ENCODE data around the gene KIAA1549.
"Not testable (repeated sequence)": the region's sequence is repeated elsewhere in the genome, so short reads cannot be mapped to it uniquely, and the experiment has no call there.

The KIAA1549 gene

DNA sequence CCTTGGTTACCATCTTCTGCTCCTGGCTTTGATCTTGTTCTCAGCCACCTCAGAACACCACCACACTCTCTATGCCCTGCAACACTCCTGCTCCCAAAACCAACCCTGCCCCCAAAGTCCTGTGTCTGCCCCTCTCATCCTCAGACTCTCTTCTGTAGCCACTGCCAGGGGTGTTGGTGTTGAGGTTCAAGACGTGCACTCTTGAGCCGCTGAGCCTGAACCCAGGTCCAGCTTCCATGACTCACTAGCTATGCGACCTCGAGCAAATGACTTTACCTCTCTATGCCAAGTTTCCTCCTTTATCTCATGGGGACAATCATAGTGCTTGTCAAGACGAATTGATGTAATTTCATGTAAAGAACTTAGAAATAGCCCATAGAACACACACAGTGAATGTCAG is 182.4 kb downstream of the KIAA1549 start:
- DNase-seq, result no peak

DNA sequence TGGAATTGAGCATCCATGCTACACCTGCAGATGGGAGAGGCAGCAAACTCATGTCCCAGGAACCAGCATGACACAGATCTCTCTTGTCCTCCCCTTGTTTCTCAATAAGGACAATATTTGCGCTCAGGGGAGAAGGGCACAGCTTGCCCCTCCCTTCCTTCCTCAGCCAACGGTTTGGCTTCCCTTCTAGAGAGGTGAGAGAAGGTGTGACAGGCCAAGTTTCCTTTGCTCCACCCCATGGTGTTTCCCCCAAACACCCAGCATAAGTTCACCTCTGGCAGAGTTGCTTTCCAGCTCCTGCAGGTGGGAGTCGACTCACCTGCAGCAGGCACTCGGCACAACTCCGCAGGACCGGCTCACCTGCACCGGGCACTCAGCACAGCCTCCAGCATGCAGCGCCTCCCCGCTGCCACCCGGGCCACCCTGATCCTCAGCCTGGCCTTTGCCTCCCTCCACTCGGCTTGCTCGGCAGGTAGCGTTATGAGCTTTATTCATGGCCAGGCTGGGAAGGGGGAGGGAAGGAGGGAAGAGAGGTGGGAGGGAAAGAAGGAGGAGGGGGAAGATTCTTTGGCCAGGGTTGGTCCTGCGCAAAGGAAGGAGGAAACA is 183.4 kb downstream of the KIAA1549 start, which contains the start of the genes ATP6V0A4 and TMEM213:
TSS of gene ATP6V0A4 (minus strand) at position 482 of the 606 bp plus-strand sequence. CDS start 26,949 bp downstream, outside the sequence.
TSS of gene TMEM213 (plus strand) at position 280 of the 606 bp plus-strand sequence. CDS start at position 391, 111 bp downstream.
- peak; percentile 42 for DNase-seq

DNA sequence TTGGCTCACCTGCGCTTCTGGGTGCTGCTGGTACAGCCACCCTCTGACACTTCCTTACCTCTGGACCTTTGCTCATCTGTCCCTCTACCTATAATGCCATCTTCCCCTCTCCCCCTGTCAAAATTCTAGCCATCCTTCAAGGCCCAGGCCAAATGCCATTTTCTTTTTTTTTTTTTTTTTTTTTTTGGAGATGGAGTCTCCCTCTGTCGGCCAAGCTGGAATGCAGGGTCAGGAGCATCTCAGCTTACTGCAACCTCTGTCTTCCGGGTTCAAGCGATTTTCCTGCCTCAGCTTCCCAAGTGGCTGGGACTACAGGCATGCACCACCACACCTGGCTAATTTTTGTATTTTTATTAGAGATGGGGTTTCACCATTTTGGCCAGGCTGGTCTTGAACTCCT is 184.1 kb downstream of the KIAA1549 start:
- not testable (repeated sequence) for DNase-seq

DNA sequence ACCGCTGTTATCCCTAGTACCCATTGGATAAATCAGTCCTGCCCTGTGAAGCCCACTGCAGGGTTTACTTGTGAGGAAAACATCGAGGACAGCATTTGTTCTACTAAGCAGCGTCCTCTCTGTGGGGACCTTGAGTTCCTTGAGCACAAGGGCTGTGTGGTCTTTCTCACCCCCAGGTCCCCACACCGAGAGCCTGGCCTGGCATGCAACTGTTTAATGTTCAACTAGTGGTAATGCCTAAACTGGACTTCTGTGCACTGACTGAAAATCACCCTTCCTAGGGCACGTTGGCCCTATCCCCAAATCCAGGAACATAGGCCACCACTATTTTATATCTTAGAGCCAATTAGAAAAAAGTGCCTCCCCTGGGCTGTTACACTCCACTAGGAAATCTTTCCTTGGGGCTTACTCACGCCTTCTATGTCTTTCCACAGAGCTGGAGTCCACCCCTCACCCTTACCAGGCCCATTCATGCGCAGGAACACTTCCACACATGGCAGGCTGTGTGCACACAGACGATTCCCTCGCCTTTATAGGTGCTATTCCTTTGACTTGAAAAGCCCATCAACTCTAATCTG is 185.1 kb downstream of the KIAA1549 start:
- no peak for DNase-seq

DNA sequence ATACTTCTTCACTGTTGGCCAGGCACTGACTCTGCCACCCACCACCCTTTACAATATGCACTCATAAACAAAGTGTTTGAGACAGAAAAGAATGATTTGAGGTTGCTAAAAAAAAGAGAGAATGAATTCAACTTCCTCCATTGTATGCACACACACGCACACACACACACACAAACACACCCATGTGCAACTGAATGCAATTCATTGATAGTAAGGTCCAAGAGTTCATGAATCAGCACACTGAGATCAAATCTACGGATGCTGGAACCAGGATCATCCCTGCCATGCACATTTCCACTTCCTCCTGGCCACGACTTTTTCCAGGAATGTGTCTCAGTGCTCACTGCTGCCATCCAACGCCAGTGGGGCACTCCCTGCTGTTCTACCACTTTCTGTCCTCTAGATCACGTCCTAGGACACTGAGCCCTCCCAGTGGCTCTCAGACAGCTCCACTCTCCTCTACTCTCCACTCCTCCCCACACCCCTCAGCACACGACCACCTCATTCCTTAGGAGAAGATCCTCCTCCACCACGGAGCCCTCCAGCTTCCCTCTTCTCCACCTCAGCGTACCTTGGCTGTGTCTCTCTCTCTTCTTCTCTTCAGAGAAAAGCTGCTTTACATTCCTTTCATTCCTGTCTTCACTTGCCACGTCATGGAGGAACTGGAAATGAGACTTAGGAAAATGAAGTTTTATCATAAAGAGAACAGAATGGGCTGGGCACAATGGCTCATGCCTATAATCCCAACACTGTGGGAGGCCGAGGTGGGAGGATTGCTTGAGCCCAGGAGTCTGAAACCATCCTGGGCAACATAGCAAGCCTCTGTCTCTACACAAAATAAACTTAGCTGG is 195.4 kb downstream of the KIAA1549 start:
- DNase-seq, result no peak

- DNase-seq, result no peak
Measured at GRCh38 chr7:138784692-138785091, 196.5 kb downstream of the KIAA1549 start.

All from NCI-H510A (cell line).